ENCODE measurements around the gene MBNL2.

- TF ChIP-seq CTCF (IDR thresholded peaks at IDR 0.05; ENCODE audit: poor library complexity), result no peak
- no peak for TF ChIP-seq EZH2 (IDR thresholded peaks at IDR 0.05; ENCODE audit: borderline replicate concordance)
- no peak for TF ChIP-seq EZH2phosphoT487 (IDR thresholded peaks at IDR 0.05; ENCODE audit: low read depth, severe bottlenecking, unreplicated experiment)
Measured at GRCh38 chr13:97224544-97225300, 2.6 kb downstream of the MBNL2 start.
